Caco-2 (cell line): ENCODE measurements around the gene SLC1A7. TPM values are rescaled to one million over a fixed set of nuclear protein-coding genes. Genes with fewer than 3 reads are reported as not detected.

Experiments used
- BruUV-seq: library from RNA; stranded (reverse); fragments of 400-500 nt; replicated peaks from 2 replicates; lab custom pipeline; 2021; lab: Mats Ljungman, UMichigan
- CTCF ChIA-PET: fragments of 300-600 bp; sonication (Branson Sonifier 250); formaldehyde crosslinking; loops from one replicate; lab custom pipeline; 2022; ENCODE audit warnings: antibody characterized with exemption; lab: Charles Lee
- POLR2A ChIA-PET: fragments of 300-600 bp; sonication (Branson Sonifier 250); formaldehyde crosslinking; loops from one replicate; lab custom pipeline; 2022; ENCODE audit warnings: antibody characterized with exemption; lab: Charles Lee
- DNase-seq, 2 experiments: peaks; one replicate each; pipeline versions ENCODE4 v3.0.0 to v3.0.0-alpha.2; 2020 to 2022
- H3K27me3 ChIP-seq: replicated peaks from 2 replicates; pipeline ENCODE4 v1.6.0; 2011; ENCODE audit warnings: low read length; ENCODE audit not compliant: control insufficient read depth, insufficient read depth
- H3K36me3 ChIP-seq: 2 replicates; pipeline ENCODE4 v1.5.1; 2011; ENCODE audit warnings: low read length; ENCODE audit not compliant: control insufficient read depth, insufficient read depth
- H3K4me1 ChIP-seq: fragments of 250-450 bp; sonication (Bioruptor Pico); 2 replicates; pipeline ENCODE4 v1.5.1; 2020; ENCODE audit warnings: mild to moderate bottlenecking
- H3K4me3 ChIP-seq: 2 replicates; pipeline ENCODE4 v1.5.1; 2011; ENCODE audit warnings: low read depth, mild to moderate bottlenecking, control low read depth, low read length
- H3K9me3 ChIP-seq: fragments of 250-450 bp; sonication (Bioruptor Pico); 2 replicates; pipeline ENCODE4 v1.5.1; 2020; ENCODE audit warnings: mild to moderate bottlenecking, moderate library complexity
- H3K27ac Mint-ChIP-seq: one replicate; pipeline ENCODE4 v1.8.0; 2022; ENCODE audit warnings: mixed read lengths; ENCODE audit not compliant: unreplicated experiment
- H3K27me3 Mint-ChIP-seq: one replicate; pipeline ENCODE4 v1.8.0; 2022; ENCODE audit warnings: mixed read lengths; ENCODE audit not compliant: insufficient read depth, unreplicated experiment
- H3K36me3 Mint-ChIP-seq: one replicate; pipeline ENCODE4 v1.8.0; 2022; ENCODE audit warnings: mild to moderate bottlenecking, mixed read lengths; ENCODE audit not compliant: insufficient read depth, unreplicated experiment
- H3K4me1 Mint-ChIP-seq: one replicate; pipeline ENCODE4 v1.8.0; 2022; ENCODE audit warnings: low read depth, mixed read lengths; ENCODE audit not compliant: unreplicated experiment
- H3K4me3 Mint-ChIP-seq: one replicate; pipeline ENCODE4 v1.8.0; 2022; ENCODE audit warnings: mild to moderate bottlenecking, moderate library complexity, mixed read lengths; ENCODE audit not compliant: unreplicated experiment
- H3K9me3 Mint-ChIP-seq: one replicate; pipeline ENCODE4 v1.8.0; 2022; ENCODE audit warnings: mixed read lengths; ENCODE audit not compliant: unreplicated experiment
- intact Hi-C: fragments of 100-400 bp; cut with micrococcal nuclease; formaldehyde crosslinking; loops from one replicate; pipeline ENCODE4 v1.10.0; 2022; ENCODE audit not compliant: unreplicated experiment
- total RNA-seq: library from RNA; stranded (reverse); gene quantifications from 2 replicates; pipeline ENCODE4 v1.2.3, GENCODE V29; 2022
- TF ChIP-seq, protein P1 (sequence below), 2 experiments: fragments of 200-600 bp in 1 of 2; IDR thresholded peaks; 1 replicate in 1 of 2; 2 replicates in 1 of 2; pipeline versions ENCODE4 v1.5.1 to v1.8.0; 2011 to 2022; ENCODE audit warnings: antibody characterized with exemption in 1 of 2, control low read depth in 1 of 2, inconsistent platforms in 1 of 2, low read depth in 1 of 2, low read length in 1 of 2, mild to moderate bottlenecking in 1 of 2, moderate library complexity in 1 of 2; ENCODE audit not compliant: insufficient read depth in 1 of 2, severe bottlenecking in 1 of 2, unreplicated experiment in 1 of 2

Gene SLC1A7
- total RNA-seq, 1 experiment from 2014 or later, result not detected

DNA sequence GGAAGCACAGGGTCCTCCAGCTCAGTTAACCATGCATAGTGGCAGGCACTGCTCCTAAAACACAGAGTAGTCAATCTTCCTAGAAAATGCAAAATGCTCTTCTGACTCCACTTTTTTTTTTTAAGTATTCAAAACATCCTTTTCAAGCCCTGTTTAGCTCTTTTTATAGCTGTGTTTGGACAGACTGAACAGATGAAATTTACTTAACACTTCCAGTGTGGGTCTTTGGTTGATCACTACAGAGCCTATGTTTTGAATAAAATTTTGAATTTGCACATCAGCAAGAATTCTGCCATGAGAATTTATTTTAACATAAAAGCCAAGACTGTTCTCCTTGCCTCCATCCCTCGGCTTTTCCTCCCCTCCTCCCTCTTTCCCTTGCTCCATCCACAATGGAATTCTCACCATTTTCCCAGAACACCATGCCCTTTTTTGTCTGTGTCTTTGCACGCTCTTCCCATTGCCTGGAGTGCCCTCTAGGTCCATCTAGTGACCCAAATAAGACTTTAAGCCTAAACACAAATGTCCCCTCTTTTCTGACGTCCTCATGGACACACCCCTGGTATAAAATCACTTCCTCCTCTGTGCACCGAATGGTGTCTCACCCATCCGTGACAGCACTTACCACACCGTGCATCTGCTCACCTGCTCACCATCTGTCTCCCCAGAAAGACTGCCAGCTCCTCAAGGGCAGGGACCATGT, 30.1 kb upstream of the SLC1A7 start:
- CTCF ChIA-PET, result no interaction called here

DNA sequence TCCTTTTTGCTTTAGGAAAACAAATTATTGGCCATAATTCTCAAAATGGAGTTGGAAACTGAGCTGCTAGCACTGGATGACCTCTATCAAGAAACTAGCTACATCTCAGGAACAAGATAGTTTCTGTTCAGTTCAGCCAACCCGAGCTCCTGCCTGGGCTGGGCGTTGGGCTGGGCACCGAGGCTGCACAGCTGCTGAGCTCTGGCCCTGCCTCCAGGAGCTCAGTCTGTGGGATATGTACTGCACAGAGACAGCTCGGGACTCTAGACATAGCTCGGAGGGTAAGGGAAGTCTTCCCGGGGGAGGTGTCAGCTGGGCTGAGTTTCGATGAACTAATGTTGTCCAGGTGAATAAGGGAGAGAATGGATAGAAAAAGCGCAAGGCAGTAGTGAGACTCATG, 24.5 kb upstream of the SLC1A7 start:
- Mint-ChIP-seq H3K4me3 (no peak overlapping the region), H3K36me3 (no peaks in the 10 kb centered on the region), H3K4me1 (no peaks in the 10 kb centered on the region), H3K27me3 (no peaks in the 10 kb centered on the region), H3K9me3 (no peaks in the 10 kb centered on the region), H3K27ac (no peak overlapping the region)
- H3K4me3 ChIP-seq, result no peak overlapping the region
- H3K27me3 ChIP-seq, result no peaks in the 10 kb centered on the region
- no peaks in the 10 kb centered on the region for H3K4me1 ChIP-seq
- BruUV-seq, result no TSS peak
- no peaks in the 10 kb centered on the region for H3K36me3 ChIP-seq
- ChIA-PET CTCF (no interaction called here), POLR2A (no interaction called here)
- intact Hi-C loops, result no loop called here
- DNase-seq, result no peak
- TF ChIP-seq, protein P1, sequence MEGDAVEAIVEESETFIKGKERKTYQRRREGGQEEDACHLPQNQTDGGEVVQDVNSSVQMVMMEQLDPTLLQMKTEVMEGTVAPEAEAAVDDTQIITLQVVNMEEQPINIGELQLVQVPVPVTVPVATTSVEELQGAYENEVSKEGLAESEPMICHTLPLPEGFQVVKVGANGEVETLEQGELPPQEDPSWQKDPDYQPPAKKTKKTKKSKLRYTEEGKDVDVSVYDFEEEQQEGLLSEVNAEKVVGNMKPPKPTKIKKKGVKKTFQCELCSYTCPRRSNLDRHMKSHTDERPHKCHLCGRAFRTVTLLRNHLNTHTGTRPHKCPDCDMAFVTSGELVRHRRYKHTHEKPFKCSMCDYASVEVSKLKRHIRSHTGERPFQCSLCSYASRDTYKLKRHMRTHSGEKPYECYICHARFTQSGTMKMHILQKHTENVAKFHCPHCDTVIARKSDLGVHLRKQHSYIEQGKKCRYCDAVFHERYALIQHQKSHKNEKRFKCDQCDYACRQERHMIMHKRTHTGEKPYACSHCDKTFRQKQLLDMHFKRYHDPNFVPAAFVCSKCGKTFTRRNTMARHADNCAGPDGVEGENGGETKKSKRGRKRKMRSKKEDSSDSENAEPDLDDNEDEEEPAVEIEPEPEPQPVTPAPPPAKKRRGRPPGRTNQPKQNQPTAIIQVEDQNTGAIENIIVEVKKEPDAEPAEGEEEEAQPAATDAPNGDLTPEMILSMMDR (IDR thresholded peaks at IDR 0.05; ENCODE audit: insufficient read depth in 1 of 2, low read depth in 1 of 2, low read length in 1 of 2, severe bottlenecking in 1 of 2, unreplicated experiment in 1 of 2), result no peak
- H3K9me3 ChIP-seq, result no peaks in the 10 kb centered on the region

More for the DNA sequence above, 30.1 kb upstream of the SLC1A7 start:
- H3K4me1 Mint-ChIP-seq, result peaks cover 18% of the 10 kb centered on the region
- H3K36me3 Mint-ChIP-seq, result no peaks in the 10 kb centered on the region
- no peaks in the 10 kb centered on the region for H3K27me3 Mint-ChIP-seq
- Histone ChIP-seq H3K27me3 (no peaks in the 10 kb centered on the region), H3K4me3 (no peak overlapping the region), H3K9me3 (no peaks in the 10 kb centered on the region), H3K36me3 (no peaks in the 10 kb centered on the region), H3K4me1 (no peaks in the 10 kb centered on the region)
- no peaks in the 10 kb centered on the region for H3K9me3 Mint-ChIP-seq
- DNase-seq, result no peak
- no TSS peak for BruUV-seq
- intact Hi-C loops, result no loop called here
- TF ChIP-seq, protein P1 (IDR thresholded peaks at IDR 0.05; ENCODE audit: insufficient read depth in 1 of 2, low read depth in 1 of 2, low read length in 1 of 2, severe bottlenecking in 1 of 2, unreplicated experiment in 1 of 2), result peak in 1 of 2 experiments; percentile 8
- H3K27ac Mint-ChIP-seq, result no peak overlapping the region
- POLR2A ChIA-PET, result no interaction called here
- no peak overlapping the region for H3K4me3 Mint-ChIP-seq

DNA sequence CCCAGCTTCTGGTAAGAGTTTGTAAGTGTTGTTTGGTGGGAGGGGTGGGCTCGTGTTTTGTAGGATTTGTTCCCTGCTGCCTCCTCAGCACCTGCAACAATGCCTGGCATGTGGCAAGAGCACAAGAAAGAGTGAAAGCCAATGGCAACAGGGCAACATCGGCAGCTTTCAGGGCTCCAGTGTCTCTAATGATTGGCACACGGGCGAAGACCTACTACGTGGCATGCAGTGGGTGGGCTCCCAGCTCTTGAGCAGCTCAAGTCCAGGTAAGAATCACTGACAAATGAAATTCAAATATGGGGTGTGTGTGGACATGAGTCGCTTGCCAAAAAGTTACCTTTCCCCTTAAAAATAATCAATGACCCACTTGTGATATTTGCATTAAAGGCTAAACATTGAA, 23.9 kb upstream of the SLC1A7 start:
- CTCF ChIA-PET, result no interaction called here
- DNase-seq, result no peak
- Mint-ChIP-seq H3K4me3 (no peak overlapping the region), H3K4me1 (no peaks in the 10 kb centered on the region), H3K36me3 (no peaks in the 10 kb centered on the region), H3K27me3 (no peaks in the 10 kb centered on the region), H3K9me3 (no peaks in the 10 kb centered on the region), H3K27ac (no peak overlapping the region)
- no peaks in the 10 kb centered on the region for H3K9me3 ChIP-seq
- TF ChIP-seq, protein P1 (IDR thresholded peaks at IDR 0.05; ENCODE audit: insufficient read depth in 1 of 2, low read depth in 1 of 2, low read length in 1 of 2, severe bottlenecking in 1 of 2, unreplicated experiment in 1 of 2), result no peak
- POLR2A ChIA-PET, result no interaction called here
- BruUV-seq, result no TSS peak
- no peaks in the 10 kb centered on the region for H3K36me3 ChIP-seq
- H3K27me3 ChIP-seq, result no peaks in the 10 kb centered on the region
- H3K4me3 ChIP-seq, result no peak overlapping the region
- H3K4me1 ChIP-seq, result no peaks in the 10 kb centered on the region
- intact Hi-C loops, result no loop called here
